Activated T-cell treated with anti-CD3 and anti-CD28 coated beads, Interleukin-2, amount 50 U/mL, for 24 hours (primary cell): ENCODE measurements around the gene PRICKLE1.

Experiments
- DNase-seq: peaks from one replicate; pipeline ENCODE4 v3.0.0-alpha.2; 2020
- H3K27ac Mint-ChIP-seq: 2 replicates; pipeline ENCODE4 v1.8.0; 2020; ENCODE audit warnings: mild to moderate bottlenecking, mixed read lengths
- H3K27me3 Mint-ChIP-seq: 2 replicates; pipeline ENCODE4 v1.8.0; 2020; ENCODE audit warnings: mixed read lengths
- H3K36me3 Mint-ChIP-seq: 2 replicates; pipeline ENCODE4 v1.8.0; 2020; ENCODE audit warnings: low read depth, mixed read lengths
- H3K4me1 Mint-ChIP-seq: 2 replicates; pipeline ENCODE4 v1.8.0; 2020; ENCODE audit warnings: low read depth, mixed read lengths
- H3K4me3 Mint-ChIP-seq: 2 replicates; pipeline ENCODE4 v1.8.0; 2020; ENCODE audit warnings: mild to moderate bottlenecking, moderate library complexity, mixed read lengths
- H3K9me3 Mint-ChIP-seq: 2 replicates; pipeline ENCODE4 v1.8.0; 2020; ENCODE audit warnings: mixed read lengths

The PRICKLE1 gene

GRCh38 chr12:42477941-42478340 is 111.6 kb downstream of the PRICKLE1 start:
- peaks cover 68% of the 10 kb centered on the region for H3K27me3 Mint-ChIP-seq
- H3K9me3 Mint-ChIP-seq: no peaks in the 10 kb centered on the region
- peaks cover 5% of the 10 kb centered on the region for H3K4me1 Mint-ChIP-seq
- DNase-seq: no peak
- no peak overlapping the region for H3K27ac Mint-ChIP-seq
- no peaks in the 10 kb centered on the region for H3K36me3 Mint-ChIP-seq
- H3K4me3 Mint-ChIP-seq: no peak overlapping the region

GRCh38 chr12:42475106-42475505 is 114.4 kb downstream of the PRICKLE1 start:
- Mint-ChIP-seq H3K4me3 (no peak overlapping the region), H3K4me1 (peaks cover under 1% of the 10 kb centered on the region), H3K9me3 (no peaks in the 10 kb centered on the region), H3K36me3 (no peaks in the 10 kb centered on the region), H3K27ac (no peak overlapping the region), H3K27me3 (peaks cover 54% of the 10 kb centered on the region)
- DNase-seq: no peak

- Mint-ChIP-seq H3K9me3 (no peaks in the 10 kb centered on the region), H3K27me3 (peaks cover 52% of the 10 kb centered on the region), H3K4me1 (peaks cover 7% of the 10 kb centered on the region), H3K36me3 (no peaks in the 10 kb centered on the region), H3K27ac (no peak overlapping the region), H3K4me3 (no peak overlapping the region)
- no peak for DNase-seq
These were observed 115.2 kb downstream of the PRICKLE1 start for GRCh38 chr12:42474391-42474790.

GRCh38 chr12:42473561-42473960 is 116.0 kb downstream of the PRICKLE1 start:
- Mint-ChIP-seq H3K9me3 (no peaks in the 10 kb centered on the region), H3K27me3 (peaks cover 52% of the 10 kb centered on the region), H3K27ac (no peak overlapping the region), H3K4me1 (peaks cover 15% of the 10 kb centered on the region), H3K36me3 (no peaks in the 10 kb centered on the region), H3K4me3 (no peak overlapping the region)
- no peak for DNase-seq

- no peaks in the 10 kb centered on the region for H3K9me3 Mint-ChIP-seq
- no peak overlapping the region for H3K4me3 Mint-ChIP-seq
- peaks cover 52% of the 10 kb centered on the region for H3K27me3 Mint-ChIP-seq
- H3K27ac Mint-ChIP-seq: no peak overlapping the region
- DNase-seq: no peak
- H3K4me1 Mint-ChIP-seq: peaks cover 19% of the 10 kb centered on the region
- no peaks in the 10 kb centered on the region for H3K36me3 Mint-ChIP-seq
These were observed 116.4 kb downstream of the PRICKLE1 start for GRCh38 chr12:42473130-42473529.

- H3K36me3 Mint-ChIP-seq: no peaks in the 10 kb centered on the region
- H3K27ac Mint-ChIP-seq: no peak overlapping the region
- H3K9me3 Mint-ChIP-seq: no peaks in the 10 kb centered on the region
- no peak overlapping the region for H3K4me3 Mint-ChIP-seq
- H3K27me3 Mint-ChIP-seq: peaks cover 46% of the 10 kb centered on the region
- no peak for DNase-seq
- H3K4me1 Mint-ChIP-seq: peaks cover 19% of the 10 kb centered on the region
These were observed 117.2 kb downstream of the PRICKLE1 start for GRCh38 chr12:42472376-42472775.

GRCh38 chr12:42469355-42470175 is 120.0 kb downstream of the PRICKLE1 start:
- H3K4me3 Mint-ChIP-seq: peak overlapping the region; percentile 51
- H3K36me3 Mint-ChIP-seq: no peaks in the 10 kb centered on the region
- peaks cover 19% of the 10 kb centered on the region for H3K4me1 Mint-ChIP-seq
- H3K27me3 Mint-ChIP-seq: peaks cover 47% of the 10 kb centered on the region
- no peak for DNase-seq
- H3K9me3 Mint-ChIP-seq: no peaks in the 10 kb centered on the region
- H3K27ac Mint-ChIP-seq: no peak overlapping the region

GRCh38 chr12:42468921-42469320 is 120.6 kb downstream of the PRICKLE1 start:
- H3K27me3 Mint-ChIP-seq: peaks cover 47% of the 10 kb centered on the region
- no peak overlapping the region for H3K27ac Mint-ChIP-seq
- DNase-seq: no peak
- H3K36me3 Mint-ChIP-seq: no peaks in the 10 kb centered on the region
- H3K4me3 Mint-ChIP-seq: peak overlapping the region; percentile 51
- no peaks in the 10 kb centered on the region for H3K9me3 Mint-ChIP-seq
- peaks cover 19% of the 10 kb centered on the region for H3K4me1 Mint-ChIP-seq

- peaks cover 42% of the 10 kb centered on the region for H3K27me3 Mint-ChIP-seq
- no peak for DNase-seq
- H3K4me3 Mint-ChIP-seq: no peak overlapping the region
- no peaks in the 10 kb centered on the region for H3K36me3 Mint-ChIP-seq
- no peak overlapping the region for H3K27ac Mint-ChIP-seq
- no peaks in the 10 kb centered on the region for H3K9me3 Mint-ChIP-seq
- H3K4me1 Mint-ChIP-seq: peaks cover 19% of the 10 kb centered on the region
These were observed 121.2 kb downstream of the PRICKLE1 start for GRCh38 chr12:42468341-42468821.

- Mint-ChIP-seq H3K27me3 (peaks cover 31% of the 10 kb centered on the region), H3K4me1 (peaks cover 5% of the 10 kb centered on the region), H3K4me3 (no peak overlapping the region), H3K9me3 (no peaks in the 10 kb centered on the region), H3K36me3 (no peaks in the 10 kb centered on the region), H3K27ac (no peak overlapping the region)
- no peak for DNase-seq
These were observed 125.9 kb downstream of the PRICKLE1 start for GRCh38 chr12:42463671-42464070.

GRCh38 chr12:42462486-42462885 is 127.1 kb downstream of the PRICKLE1 start:
- H3K9me3 Mint-ChIP-seq: no peaks in the 10 kb centered on the region
- no peak overlapping the region for H3K4me3 Mint-ChIP-seq
- no peak overlapping the region for H3K27ac Mint-ChIP-seq
- DNase-seq: no peak
- peaks cover 25% of the 10 kb centered on the region for H3K27me3 Mint-ChIP-seq
- H3K4me1 Mint-ChIP-seq: no peaks in the 10 kb centered on the region
- no peaks in the 10 kb centered on the region for H3K36me3 Mint-ChIP-seq

- H3K36me3 Mint-ChIP-seq: no peaks in the 10 kb centered on the region
- H3K9me3 Mint-ChIP-seq: no peaks in the 10 kb centered on the region
- no peak overlapping the region for H3K27ac Mint-ChIP-seq
- H3K27me3 Mint-ChIP-seq: peaks cover 13% of the 10 kb centered on the region
- no peak overlapping the region for H3K4me3 Mint-ChIP-seq
- no peaks in the 10 kb centered on the region for H3K4me1 Mint-ChIP-seq
- no peak for DNase-seq
These were observed 130.2 kb downstream of the PRICKLE1 start for GRCh38 chr12:42459336-42459847.

- Mint-ChIP-seq H3K27me3 (peaks cover 13% of the 10 kb centered on the region), H3K4me1 (no peaks in the 10 kb centered on the region), H3K9me3 (no peaks in the 10 kb centered on the region), H3K27ac (no peak overlapping the region), H3K36me3 (no peaks in the 10 kb centered on the region), H3K4me3 (no peak overlapping the region)
- DNase-seq: no peak
These were observed 131.0 kb downstream of the PRICKLE1 start for GRCh38 chr12:42458575-42458974.

GRCh38 chr12:42450248-42450647 is 139.3 kb downstream of the PRICKLE1 start:
- H3K4me3 Mint-ChIP-seq: no peak overlapping the region
- no peak for DNase-seq
- H3K36me3 Mint-ChIP-seq: peaks cover 54% of the 10 kb centered on the region
- H3K9me3 Mint-ChIP-seq: no peaks in the 10 kb centered on the region
- H3K4me1 Mint-ChIP-seq: no peaks in the 10 kb centered on the region
- H3K27ac Mint-ChIP-seq: peak overlapping the region; percentile 26
- H3K27me3 Mint-ChIP-seq: no peaks in the 10 kb centered on the region

GRCh38 chr12:42448841-42449240 is 140.7 kb downstream of the PRICKLE1 start:
- Mint-ChIP-seq H3K4me1 (no peaks in the 10 kb centered on the region), H3K27me3 (no peaks in the 10 kb centered on the region), H3K36me3 (peaks cover 68% of the 10 kb centered on the region), H3K9me3 (no peaks in the 10 kb centered on the region), H3K27ac (no peak overlapping the region), H3K4me3 (no peak overlapping the region)
- no peak for DNase-seq
